Loucy (cell line): ENCODE data around the gene CAST.

Experiments
- EZH2phosphoT487 ChIP-seq: fragments of 200-600 bp; IDR thresholded peaks from 2 replicates; pipeline ENCODE4 v1.6.1; 2018; ENCODE audit warnings: antibody characterized with exemption, mild to moderate bottlenecking, moderate library complexity, borderline replicate concordance
- TF ChIP-seq, protein P1 (sequence below): fragments of 200-600 bp; sonication (generic); conservative IDR thresholded peaks from 2 replicates; pipeline ENCODE4 v1.5.1; 2014; ENCODE audit warnings: mild to moderate bottlenecking, antibody characterized with exemption, low read length

DNA sequence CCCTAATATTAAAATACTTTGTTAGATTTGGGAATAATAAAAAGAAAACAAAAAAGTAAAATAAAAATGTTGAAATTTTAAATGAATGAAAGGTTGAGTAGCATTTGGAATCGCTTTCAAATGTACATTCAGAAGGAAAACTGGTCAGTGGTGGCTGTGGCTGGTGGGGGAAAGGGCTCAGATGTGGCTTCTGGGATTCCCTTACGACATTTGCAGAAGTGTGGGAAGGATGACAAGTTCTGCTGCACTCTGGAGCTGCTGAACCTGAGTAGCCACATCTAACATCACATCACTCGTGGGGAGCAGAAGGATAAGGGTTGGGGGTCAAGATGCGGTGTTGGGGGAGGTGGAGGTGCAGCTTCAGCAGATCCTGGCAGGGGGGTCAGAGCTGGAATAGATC is 25.6 kb upstream of the CAST start:
- TF ChIP-seq, protein P1, sequence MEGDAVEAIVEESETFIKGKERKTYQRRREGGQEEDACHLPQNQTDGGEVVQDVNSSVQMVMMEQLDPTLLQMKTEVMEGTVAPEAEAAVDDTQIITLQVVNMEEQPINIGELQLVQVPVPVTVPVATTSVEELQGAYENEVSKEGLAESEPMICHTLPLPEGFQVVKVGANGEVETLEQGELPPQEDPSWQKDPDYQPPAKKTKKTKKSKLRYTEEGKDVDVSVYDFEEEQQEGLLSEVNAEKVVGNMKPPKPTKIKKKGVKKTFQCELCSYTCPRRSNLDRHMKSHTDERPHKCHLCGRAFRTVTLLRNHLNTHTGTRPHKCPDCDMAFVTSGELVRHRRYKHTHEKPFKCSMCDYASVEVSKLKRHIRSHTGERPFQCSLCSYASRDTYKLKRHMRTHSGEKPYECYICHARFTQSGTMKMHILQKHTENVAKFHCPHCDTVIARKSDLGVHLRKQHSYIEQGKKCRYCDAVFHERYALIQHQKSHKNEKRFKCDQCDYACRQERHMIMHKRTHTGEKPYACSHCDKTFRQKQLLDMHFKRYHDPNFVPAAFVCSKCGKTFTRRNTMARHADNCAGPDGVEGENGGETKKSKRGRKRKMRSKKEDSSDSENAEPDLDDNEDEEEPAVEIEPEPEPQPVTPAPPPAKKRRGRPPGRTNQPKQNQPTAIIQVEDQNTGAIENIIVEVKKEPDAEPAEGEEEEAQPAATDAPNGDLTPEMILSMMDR, result no peak
- no peak for TF ChIP-seq EZH2phosphoT487
